Smooth muscle cell (in vitro differentiated cells): ENCODE data around the gene ASCL2. TPM values are rescaled to one million over a fixed set of nuclear protein-coding genes. Genes with fewer than 3 reads are reported as not detected.

ENCODE experiments used
- DNase-seq: peaks from one replicate; lab custom pipeline; 2025; ENCODE audit not compliant: unreplicated experiment; lab: John Stamatoyannopoulos, UW
- H2AFZ ChIP-seq: fragments of 200-600 bp; sonication (generic); 2 replicates; pipeline ENCODE4 v1.6.0; 2016; ENCODE audit warnings: antibody characterized with exemption, low read depth, mild to moderate bottlenecking
- H3F3A ChIP-seq: fragments of 200-600 bp; sonication (generic); 2 replicates; pipeline ENCODE4 v1.6.0; 2017; ENCODE audit warnings: antibody characterized with exemption, low read depth
- H3K27ac ChIP-seq: fragments of 200-600 bp; sonication (generic); 2 replicates; pipeline ENCODE4 v1.5.1; 2016; ENCODE audit warnings: low read depth, mild to moderate bottlenecking
- H3K27me3 ChIP-seq: fragments of 200-600 bp; sonication (generic); 2 replicates; pipeline ENCODE4 v1.6.1; 2016; ENCODE audit warnings: low read depth, mild to moderate bottlenecking
- H3K36me3 ChIP-seq: fragments of 200-600 bp; sonication (generic); 2 replicates; pipeline ENCODE4 v1.5.1; 2016; ENCODE audit warnings: low read depth
- H3K4me1 ChIP-seq: fragments of 200-600 bp; sonication (generic); 2 replicates; pipeline ENCODE4 v1.5.1; 2016; ENCODE audit warnings: low read depth
- H3K4me2 ChIP-seq: fragments of 200-600 bp; sonication (generic); 2 replicates; pipeline ENCODE4 v1.6.0; 2016; ENCODE audit warnings: mild to moderate bottlenecking
- H3K4me3 ChIP-seq: fragments of 200-600 bp; sonication (generic); 2 replicates; pipeline ENCODE4 v1.5.1; 2016; ENCODE audit warnings: mild to moderate bottlenecking
- H3K79me2 ChIP-seq: fragments of 200-600 bp; sonication (generic); 2 replicates; pipeline ENCODE4 v1.6.0; 2016; ENCODE audit warnings: low read depth, mild to moderate bottlenecking
- H3K9ac ChIP-seq: fragments of 200-600 bp; sonication (generic); 2 replicates; pipeline ENCODE4 v1.6.0; 2016; ENCODE audit warnings: low read depth
- H3K9me3 ChIP-seq: fragments of 200-600 bp; sonication (generic); replicated peaks from 2 replicates; pipeline ENCODE4 v1.5.1; 2016; ENCODE audit warnings: low read depth
- H4K20me1 ChIP-seq: fragments of 200-600 bp; sonication (generic); 2 replicates; pipeline ENCODE4 v1.6.0; 2016; ENCODE audit warnings: low read depth
- WGBS: methylation state at CpG from one replicate; pipeline ENCODE4 v1.1.7; 2016; ENCODE audit warnings: low lambda C conversion rate; 5-methylcytosine and 5-hydroxymethylcytosine counted together
- polyA plus RNA-seq: library from polyadenylated mRNA; unstranded; fragments of >200 nt; fragmentation: Nextera tagmentation; extraction: Ambion mirVana; gene quantifications from 2 replicates; pipeline ENCODE4 v1.2.1, GENCODE V29; 2016
- total RNA-seq: library from RNA; depleted of rRNA; stranded (reverse); fragments of >200 nt; gene quantifications from 2 replicates; pipeline ENCODE4 v1.2.3, GENCODE V29; 2014
- TF ChIP-seq, protein P1 (sequence below): fragments of 200-600 bp; sonication (generic); IDR thresholded peaks from 2 replicates; pipeline ENCODE4 v1.5.1; 2017; ENCODE audit warnings: borderline replicate concordance, mild to moderate bottlenecking, antibody characterized with exemption; ENCODE audit not compliant: insufficient read depth, poor library complexity, severe bottlenecking

Gene ASCL2
- total and polyA plus RNA-seq, 2 experiments from 2014 or later: 0.33 TPM; not detected in 1

DNA sequence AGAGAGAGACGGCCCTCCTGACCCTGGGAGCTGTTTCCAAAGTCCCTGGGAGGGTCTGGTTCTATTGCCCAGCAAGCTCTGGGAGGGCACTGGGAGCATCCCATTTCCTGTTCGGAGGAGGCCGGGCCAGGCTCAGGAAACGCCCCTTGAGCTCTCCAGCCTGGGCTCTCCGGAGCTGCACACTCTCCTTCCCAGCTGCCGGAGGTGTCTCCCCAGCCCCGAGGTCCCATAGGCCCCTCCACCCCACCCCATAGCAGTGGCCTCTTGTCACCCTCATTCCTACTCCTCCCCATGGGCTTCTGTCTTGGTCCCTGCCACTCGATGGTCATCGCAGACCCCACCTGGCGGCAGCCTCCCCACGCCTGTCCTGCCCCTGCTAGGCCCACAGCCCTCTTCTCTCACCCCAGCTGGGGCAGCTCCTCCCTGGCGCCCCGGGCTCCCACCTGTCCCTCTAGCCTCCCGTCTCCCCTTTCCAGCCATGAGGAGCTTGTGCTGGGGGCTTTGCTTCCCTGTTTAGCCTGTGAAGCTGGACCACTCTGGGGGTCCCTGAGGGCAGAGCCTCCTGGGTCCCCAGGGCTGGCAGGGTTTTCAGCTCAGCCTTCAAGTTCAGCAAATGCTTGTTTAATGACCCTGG is 34.2 kb upstream of the ASCL2 start:
- Histone ChIP-seq H3K36me3 (no peaks in the 10 kb centered on the region), H3K79me2 (no peaks in the 10 kb centered on the region), H3K9me3 (no peaks in the 10 kb centered on the region), H3K4me1 (peaks cover 7% of the 10 kb centered on the region), H3F3A (no peaks in the 10 kb centered on the region), H3K4me2 (no peak overlapping the region), H3K27me3 (no peaks in the 10 kb centered on the region), H2AFZ (no peak overlapping the region), H3K9ac (no peak overlapping the region), H3K4me3 (no peak overlapping the region), H3K27ac (no peak overlapping the region), H4K20me1 (no peaks in the 10 kb centered on the region)
- no peak for DNase-seq
- TF ChIP-seq, protein P1, sequence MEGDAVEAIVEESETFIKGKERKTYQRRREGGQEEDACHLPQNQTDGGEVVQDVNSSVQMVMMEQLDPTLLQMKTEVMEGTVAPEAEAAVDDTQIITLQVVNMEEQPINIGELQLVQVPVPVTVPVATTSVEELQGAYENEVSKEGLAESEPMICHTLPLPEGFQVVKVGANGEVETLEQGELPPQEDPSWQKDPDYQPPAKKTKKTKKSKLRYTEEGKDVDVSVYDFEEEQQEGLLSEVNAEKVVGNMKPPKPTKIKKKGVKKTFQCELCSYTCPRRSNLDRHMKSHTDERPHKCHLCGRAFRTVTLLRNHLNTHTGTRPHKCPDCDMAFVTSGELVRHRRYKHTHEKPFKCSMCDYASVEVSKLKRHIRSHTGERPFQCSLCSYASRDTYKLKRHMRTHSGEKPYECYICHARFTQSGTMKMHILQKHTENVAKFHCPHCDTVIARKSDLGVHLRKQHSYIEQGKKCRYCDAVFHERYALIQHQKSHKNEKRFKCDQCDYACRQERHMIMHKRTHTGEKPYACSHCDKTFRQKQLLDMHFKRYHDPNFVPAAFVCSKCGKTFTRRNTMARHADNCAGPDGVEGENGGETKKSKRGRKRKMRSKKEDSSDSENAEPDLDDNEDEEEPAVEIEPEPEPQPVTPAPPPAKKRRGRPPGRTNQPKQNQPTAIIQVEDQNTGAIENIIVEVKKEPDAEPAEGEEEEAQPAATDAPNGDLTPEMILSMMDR: no peak
- WGBS: 81% methylated on average over 11 of the region's 14 CpGs

DNA sequence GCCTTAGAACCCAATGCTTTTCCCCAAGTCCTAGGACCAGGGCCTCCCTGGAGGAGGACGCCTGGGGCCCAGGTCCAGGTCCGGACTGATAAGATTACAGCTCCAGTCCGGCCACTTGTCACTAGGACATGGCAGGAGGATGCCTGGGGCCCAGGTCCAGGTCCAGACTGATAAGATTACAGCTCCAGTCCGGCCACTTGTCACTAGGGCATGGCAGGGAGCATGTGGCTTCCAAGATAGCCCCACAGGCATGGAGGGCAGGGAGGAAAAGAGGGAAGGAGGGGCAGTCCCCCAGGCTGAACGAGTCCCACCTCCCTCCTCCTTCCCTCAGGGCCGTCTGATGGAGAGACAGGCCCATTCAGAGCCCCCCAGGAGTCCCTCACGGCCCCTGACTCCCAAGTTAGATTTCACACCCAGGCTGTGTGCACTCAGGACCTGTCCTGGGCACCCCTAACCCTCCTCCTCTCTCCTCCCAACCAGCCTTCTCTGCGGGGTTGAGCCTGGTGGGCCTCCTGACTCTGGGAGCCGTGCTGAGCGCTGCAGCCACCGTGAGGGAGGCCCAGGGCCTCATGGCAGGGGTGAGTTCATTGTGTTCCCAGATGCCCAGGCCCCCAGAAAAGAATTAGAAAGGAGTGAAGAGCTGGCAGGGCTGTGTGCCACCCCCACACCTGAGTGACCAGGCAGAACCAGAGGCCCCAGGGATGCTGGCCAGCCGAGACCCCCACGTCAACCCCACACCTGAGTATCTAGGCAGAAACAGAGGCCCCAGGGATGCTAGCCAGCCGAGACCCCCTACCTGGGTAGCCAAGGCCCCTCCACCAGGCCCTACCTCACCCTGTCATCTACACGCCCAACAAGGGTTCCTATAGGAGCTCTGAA is 33.5 kb upstream of the ASCL2 start:
- 69% methylated on average over 15 of the region's 15 CpGs for WGBS
- Histone ChIP-seq H3K4me1 (peaks cover 7% of the 10 kb centered on the region), H3K9me3 (no peaks in the 10 kb centered on the region), H3K27me3 (no peaks in the 10 kb centered on the region), H3K4me2 (no peak overlapping the region), H2AFZ (no peak overlapping the region), H3K9ac (no peak overlapping the region), H4K20me1 (no peaks in the 10 kb centered on the region), H3F3A (no peaks in the 10 kb centered on the region), H3K36me3 (no peaks in the 10 kb centered on the region), H3K4me3 (no peak overlapping the region), H3K27ac (no peak overlapping the region), H3K79me2 (no peaks in the 10 kb centered on the region)
- no peak for DNase-seq
- TF ChIP-seq, protein P1: no peak

DNA sequence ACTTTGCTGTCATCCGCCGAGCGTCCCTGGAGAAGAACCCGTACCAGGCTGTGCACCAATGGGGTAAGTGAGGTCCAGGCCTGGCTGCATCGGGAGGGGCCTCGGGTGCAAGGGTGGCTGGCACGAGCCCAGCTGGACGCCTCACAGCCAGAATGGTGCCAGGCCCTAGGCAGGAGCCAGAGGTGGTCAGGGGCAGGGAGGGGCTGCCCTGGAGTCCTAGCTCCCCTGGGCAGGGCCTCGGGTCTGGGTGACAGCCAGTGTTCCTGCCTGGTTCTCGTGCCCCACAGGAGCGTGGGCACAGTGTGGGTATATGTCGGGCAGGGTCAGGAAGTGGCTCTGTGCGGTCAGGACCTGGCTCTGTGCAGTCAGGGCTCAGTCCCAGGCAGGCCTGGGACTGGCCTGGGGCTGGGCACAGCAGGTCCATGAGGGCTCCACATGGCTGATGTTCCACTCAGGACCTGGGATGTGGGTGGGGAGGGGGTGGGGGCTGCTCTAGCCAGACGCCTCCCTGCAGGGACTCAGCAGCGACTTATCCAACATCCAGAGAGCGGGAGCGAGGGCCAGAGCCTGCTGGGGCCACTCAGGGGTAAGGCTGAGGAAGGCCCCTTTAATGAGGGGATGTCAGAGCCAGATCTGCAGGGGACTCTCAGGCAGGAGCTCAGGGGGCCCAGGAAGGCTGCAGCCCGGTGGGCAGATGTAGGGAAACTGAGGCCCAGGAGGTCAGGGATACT is 32.7 kb upstream of the ASCL2 start:
- H2AFZ ChIP-seq: no peak overlapping the region
- no peaks in the 10 kb centered on the region for H3F3A ChIP-seq
- no peak overlapping the region for H3K9ac ChIP-seq
- no peaks in the 10 kb centered on the region for H3K36me3 ChIP-seq
- H3K27ac ChIP-seq: no peak overlapping the region
- TF ChIP-seq, protein P1: no peak
- H3K4me2 ChIP-seq: no peak overlapping the region
- DNase-seq: no peak
- no peaks in the 10 kb centered on the region for H3K9me3 ChIP-seq
- 88% methylated on average over 17 of the region's 18 CpGs for WGBS
- peaks cover 7% of the 10 kb centered on the region for H3K4me1 ChIP-seq
- H3K27me3 ChIP-seq: no peaks in the 10 kb centered on the region
- H3K4me3 ChIP-seq: no peak overlapping the region
- H4K20me1 ChIP-seq: no peaks in the 10 kb centered on the region
- H3K79me2 ChIP-seq: no peaks in the 10 kb centered on the region
